NCI-H2196 treated with DMSO at 0.1 percent for 48 hours (cell line): ENCODE measurements around the gene ACACB.
"Not testable (repeated sequence)": the region's sequence is repeated elsewhere in the genome, so short reads cannot be mapped to it uniquely, and the experiment has no call there.

ENCODE experiments used
- DNase-seq: peaks from one replicate; lab custom pipeline; 2025; ENCODE audit not compliant: unreplicated experiment; lab: John Stamatoyannopoulos, UW

Gene ACACB

GRCh38 chr12:109139360-109139759 is 23.0 kb downstream of the ACACB start:
- DNase-seq, result no peak

GRCh38 chr12:109139791-109140190 is 23.4 kb downstream of the ACACB start:
- DNase-seq, result no peak

- DNase-seq, result no peak
Observed at GRCh38 chr12:109140560-109140959, 24.2 kb downstream of the ACACB start.

DNA sequence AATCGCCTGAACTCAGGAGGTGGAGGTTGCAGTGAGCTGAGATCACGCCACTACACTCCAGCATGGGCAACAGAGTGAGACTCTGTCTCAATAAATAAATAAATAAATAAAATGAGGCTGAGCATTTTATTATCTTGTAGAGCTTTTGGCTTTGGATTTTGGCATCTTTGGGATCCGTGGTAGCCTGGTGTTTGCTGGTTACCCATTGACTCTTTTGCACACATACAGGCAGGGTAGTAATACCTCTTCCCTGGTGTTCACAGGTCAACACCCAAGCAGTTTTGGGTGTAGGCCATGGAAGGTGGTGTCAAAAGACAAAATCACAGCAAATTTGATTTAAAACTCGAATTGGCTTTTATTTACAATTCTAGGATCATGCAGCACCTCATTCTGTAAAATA is 27.8 kb downstream of the ACACB start:
- DNase-seq, result no peak

- not testable (repeated sequence) for DNase-seq
Observed at GRCh38 chr12:109147126-109147525, 30.7 kb downstream of the ACACB start.

- DNase-seq, result no peak
Observed at GRCh38 chr12:109147954-109148353, 31.6 kb downstream of the ACACB start.

- no peak for DNase-seq
Observed at GRCh38 chr12:109150124-109150640, 33.8 kb downstream of the ACACB start.

DNA sequence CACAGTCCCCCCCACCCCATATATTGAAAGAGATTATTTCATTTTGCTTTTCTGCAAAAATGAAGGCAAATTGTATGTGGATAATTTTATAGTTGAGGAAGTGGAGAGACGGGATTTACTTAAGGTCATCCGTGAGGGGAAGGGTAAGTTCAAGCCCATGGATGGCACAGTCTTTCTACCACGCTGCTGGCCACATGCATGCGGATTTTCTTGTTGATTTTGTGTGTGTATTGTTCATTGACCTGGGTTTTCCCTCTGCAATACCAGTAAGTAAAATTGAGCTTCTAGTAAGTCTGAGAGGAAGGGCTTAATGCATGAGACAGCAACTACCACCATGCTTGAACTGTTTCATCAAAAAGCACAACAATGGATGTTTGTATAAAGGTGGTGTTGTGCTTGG is 35.1 kb downstream of the ACACB start:
- no peak for DNase-seq

DNA sequence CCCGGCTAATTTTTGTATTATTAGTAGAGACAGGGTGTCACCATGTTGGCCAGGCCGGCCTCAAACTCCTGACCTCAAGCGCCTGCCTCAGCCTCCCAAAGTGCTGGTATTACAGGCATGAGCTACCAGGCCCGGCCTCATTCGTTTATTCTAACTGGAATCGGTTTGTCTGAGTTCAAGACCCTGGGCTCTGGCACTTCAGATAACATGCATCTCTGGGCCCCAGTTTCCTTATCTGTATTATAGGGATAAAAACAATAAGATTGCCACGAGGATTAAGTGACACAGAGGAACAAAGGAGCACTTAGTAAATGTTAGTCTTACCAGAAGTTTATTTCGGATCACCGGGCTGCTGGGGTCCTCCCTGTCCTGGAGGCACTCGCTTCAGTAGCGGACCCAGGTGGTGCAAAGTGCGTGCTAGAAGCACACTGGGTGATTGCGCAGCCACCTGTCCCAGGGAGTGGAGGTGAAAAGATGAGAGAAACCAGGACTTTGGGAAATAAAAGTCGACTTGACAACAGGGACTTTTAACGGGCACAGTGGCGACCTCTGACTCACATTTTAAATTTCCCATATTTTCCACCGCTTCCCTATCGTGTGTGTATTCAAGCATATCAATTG is 37.5 kb downstream of the ACACB start:
- DNase-seq, result no peak

DNA sequence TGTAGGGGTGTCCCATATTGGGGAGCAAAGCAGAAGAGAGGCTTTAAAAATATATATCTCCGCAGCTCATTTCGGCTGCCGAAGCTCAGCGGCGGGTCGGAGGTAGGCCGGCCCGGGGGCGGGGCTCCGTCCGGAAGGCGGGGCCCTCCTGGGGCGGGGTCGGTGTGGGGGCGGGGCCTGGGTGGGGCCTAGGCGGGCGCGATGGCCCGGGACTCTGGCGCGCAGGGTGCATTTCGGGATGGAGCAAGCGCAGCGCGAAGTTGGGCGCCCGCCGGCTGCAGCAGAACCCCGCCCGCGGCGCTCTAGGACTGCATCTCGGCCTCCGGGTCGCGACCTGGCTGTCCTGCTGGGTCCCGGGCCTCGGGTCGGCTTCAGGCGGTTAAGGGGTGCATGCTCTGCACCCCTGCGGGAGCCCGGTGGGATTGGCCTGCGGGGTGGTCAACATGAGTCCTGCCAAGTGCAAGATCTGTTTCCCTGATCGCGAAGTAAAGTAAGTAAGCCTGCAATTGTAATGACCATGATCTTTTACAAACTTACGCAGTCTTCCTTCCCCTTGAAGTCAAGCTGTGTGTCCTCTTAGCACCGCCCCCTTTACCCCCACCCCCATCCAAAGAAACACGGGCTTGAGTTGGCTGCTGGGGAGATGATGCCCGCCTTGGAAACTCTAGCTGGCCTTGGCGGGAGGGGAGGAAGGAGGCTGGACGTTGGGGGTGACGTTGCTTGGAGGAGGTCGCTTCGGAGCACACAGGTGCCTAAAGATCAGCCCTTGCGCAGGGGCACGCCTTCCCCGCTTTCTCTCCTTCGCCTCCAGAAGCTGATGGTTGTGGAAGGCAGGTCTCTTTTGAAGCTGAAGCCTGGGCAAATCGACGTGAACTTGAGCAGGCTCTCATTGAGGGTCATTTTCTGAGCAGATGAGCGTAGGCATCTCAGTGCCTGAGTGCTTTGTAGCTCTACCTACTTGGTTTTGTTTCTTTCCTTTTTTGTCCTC is 38.4 kb downstream of the ACACB start:
- DNase-seq, result peak; percentile 81

DNA sequence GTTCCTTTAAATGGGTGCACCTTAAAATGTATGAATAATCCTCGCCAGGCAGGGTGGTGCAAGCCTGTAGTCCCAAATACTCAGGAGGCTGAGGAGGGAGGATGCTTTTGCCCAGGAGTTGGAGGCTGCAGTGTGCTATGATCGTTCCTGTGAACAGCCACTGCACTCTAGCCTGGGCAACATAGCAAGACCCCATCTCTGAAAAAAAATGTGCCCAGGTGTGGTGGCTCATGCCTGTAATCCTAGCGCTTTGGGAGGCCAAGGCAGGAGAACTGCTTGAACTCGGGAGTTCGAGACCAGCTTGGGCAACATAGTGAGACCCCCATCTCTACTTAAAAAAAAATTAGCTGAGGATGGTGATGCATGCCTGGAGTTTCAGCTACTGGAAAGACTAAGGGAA is 39.6 kb downstream of the ACACB start:
- DNase-seq, result no peak

DNA sequence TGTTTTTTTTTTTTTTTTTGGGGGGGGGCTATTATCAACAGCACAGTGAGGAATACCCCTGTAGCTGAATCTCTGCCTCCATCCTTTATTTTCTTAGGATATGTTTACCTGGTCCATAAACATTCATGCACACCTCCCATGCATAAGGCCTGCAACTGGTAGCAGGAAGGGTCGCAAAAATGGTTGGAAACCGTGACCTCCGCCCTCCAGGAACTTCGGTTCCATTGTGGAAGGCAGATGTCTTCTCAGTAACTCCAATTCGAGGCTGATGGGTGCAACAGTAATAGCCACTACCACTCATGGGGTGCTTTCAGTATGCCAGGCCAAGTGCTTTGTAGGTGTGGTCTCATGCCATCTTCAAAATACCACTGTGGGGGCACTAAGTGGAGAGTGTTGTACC is 40.2 kb downstream of the ACACB start:
- no peak for DNase-seq

DNA sequence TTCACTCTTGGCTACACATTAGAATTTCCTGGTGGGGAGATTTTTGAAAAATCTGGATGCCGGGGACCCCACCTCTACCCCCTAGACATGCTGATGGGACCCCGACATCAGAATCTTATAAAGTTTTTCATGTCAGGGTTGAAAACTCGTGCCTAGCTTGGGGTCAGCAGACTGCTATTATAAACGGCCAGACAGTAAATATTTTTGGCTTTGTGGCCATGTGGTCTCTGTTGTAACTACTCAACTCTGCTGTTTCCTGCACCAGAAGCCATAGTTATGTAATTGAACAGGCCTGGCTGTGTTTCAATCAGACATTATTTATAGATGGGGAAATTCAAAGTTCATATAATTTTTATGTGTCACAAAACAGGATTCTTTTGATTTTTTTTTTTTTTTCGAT is 41.6 kb downstream of the ACACB start:
- no peak for DNase-seq

DNA sequence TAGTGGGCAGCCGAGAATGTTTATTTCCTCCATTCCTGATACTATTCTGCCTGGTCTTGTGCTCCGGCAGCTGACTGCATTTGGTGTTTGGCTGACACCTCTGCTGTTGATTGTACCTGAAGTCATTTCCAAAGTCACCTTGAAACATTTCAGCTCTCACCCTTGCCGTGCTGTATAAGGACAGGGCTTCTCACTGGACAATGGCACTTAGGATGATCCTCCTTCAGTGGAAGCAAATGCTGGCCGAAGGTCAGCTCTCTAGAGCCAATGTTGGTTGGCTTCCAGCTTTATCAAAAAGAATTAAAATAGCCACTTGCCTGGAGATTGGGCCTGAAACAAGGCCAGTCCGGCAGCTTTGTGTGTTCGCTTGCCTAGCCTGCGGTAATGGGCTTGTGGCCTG is 44.0 kb downstream of the ACACB start:
- no peak for DNase-seq

DNA sequence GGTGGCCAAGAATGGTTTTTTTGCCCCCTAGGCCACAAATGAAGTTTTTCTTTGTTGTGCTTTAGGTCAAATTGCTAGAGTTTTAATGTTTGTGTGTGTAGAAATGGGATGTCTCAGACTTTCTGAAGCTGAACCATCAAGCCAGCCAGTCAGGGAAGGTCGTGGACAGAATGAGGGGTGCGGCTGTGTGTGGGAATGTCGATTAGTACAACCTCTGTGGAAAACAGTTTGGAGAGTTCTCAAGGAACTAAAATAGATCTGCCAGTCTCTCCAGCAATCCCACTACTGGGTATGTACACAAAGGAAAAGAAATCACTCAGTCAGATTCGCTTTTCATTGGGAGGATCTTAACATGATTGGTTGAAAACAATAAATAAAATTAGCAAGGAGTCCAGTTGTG is 44.5 kb downstream of the ACACB start:
- no peak for DNase-seq

- DNase-seq, result no peak
Observed at GRCh38 chr12:109162551-109162950, 46.2 kb downstream of the ACACB start.

GRCh38 chr12:109163167-109163566 is 46.8 kb downstream of the ACACB start:
- no peak for DNase-seq

DNA sequence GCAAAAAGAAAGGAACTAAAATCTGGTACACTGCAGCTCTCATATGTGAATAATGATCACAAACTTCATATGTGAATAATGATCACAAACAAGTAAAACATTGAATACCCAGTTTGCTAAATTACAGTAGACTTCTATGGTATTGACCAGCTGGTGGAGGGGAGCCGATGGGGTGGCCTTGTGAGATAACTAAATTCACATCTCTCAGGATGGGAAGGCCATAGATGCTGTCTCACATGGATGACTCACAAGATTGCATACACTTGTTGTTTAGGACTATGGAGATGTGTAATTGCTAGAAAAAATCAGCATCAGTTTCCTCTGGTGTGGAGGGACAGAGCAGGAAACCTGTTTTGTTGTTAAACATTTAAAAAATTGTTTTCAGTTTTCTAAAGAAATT is 49.2 kb downstream of the ACACB start:
- DNase-seq, result no peak

DNA sequence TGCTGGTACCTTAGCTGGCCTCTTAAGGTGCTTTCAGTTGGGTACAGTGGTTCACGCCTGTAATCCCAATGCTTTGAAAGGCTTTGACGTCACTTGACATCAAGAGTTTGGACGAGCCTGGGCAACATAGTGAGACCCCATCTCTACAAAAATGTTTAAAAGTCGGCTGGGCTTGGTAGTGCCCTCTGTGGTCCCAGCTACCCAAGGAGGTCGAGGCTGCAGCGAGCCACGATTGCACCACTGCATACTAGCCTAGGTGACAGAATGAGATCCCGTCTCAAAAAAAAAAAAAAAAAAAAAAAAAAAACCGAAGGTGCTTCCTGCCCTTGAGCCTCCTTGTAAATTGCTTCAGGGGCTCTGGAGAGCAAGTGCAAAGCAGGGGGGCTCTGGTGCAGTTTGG is 50.0 kb downstream of the ACACB start:
- no peak for DNase-seq

DNA sequence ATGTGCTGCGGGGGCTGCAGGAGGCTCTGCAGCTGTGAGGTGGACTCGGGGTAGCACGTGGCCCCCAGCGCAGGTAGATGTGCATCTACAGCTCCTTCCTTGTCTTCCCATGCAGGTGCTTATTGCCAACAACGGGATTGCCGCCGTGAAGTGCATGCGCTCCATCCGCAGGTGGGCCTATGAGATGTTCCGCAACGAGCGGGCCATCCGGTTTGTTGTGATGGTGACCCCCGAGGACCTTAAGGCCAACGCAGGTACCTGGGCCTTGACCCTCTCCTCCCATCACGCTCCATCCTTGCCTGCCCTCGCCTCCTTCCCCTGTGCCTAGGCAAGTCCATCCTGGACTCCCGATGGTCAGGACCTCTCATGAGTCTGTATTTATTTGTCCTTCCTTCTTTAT is 51.4 kb downstream of the ACACB start:
- no peak for DNase-seq

- DNase-seq, result no peak
Observed at GRCh38 chr12:109169262-109169661, 52.9 kb downstream of the ACACB start.

GRCh38 chr12:109169686-109170085 is 53.3 kb downstream of the ACACB start:
- DNase-seq, result no peak
